K562 (cell line): Measurements from ENCODE around the gene ZC3H6. TPM values are rescaled to one million over a fixed set of nuclear protein-coding genes. Genes with fewer than 3 reads are reported as not detected.
A peak's percentile ranks its signal among the peaks of the same experiment; 100 is the strongest.
"Not testable (repeated sequence)": the region's sequence is repeated elsewhere in the genome, so short reads cannot be mapped to it uniquely, and the experiment has no call there.

Experiments
- ATAC-seq: fragments of 200-7000 bp; cut with Tn5 transposase; 3 replicates; pipeline ENCODE4 v1.9.1; 2020; ENCODE audit warnings: moderate library complexity
- BruUV-seq: library from RNA; stranded (reverse); fragments of 400-500 nt; replicated peaks from 2 replicates; lab custom pipeline; 2021; lab: Mats Ljungman, UMichigan
- CTCF ChIA-PET: fragments of 300-600 bp; formaldehyde crosslinking; extraction: SDS; loops from one replicate; lab custom pipeline; 2021; ENCODE audit warnings: low intra/inter-chr PET ratio; lab: Yijun Ruan, JAX
- POLR2A ChIA-PET: fragments of 300-600, 350-650 bp; sonication (Branson Sonifier 250); formaldehyde crosslinking; extraction: SDS; loops from one replicate; lab custom pipeline; 2021; ENCODE audit warnings: antibody characterized with exemption, inconsistent platforms; lab: Yijun Ruan, JAX
- DNase-seq, 4 experiments: peaks; one replicate each; pipeline versions ENCODE4 v3.0.0 to v3.0.0-alpha.2; 2011 to 2018; ENCODE audit warnings: low spot score in 3 of 4, mixed read lengths in 3 of 4; ENCODE audit errors: extremely low read depth in 1 of 4
- FAIRE-seq: peaks from 2 replicates; lab custom pipeline; 2011; peaks lifted over from hg19 to GRCh38; lab: Jason Lieb, UNC
- H2AFZ ChIP-seq: 2 replicates; pipeline ENCODE4 v1.6.0; 2011; ENCODE audit warnings: low read depth, low read length, control low read depth, inconsistent platforms
- H3K27ac ChIP-seq: fragments of 200-600 bp; 3 replicates; pipeline ENCODE4 v1.8.0; 2011; ENCODE audit warnings: low read depth, mild to moderate bottlenecking, control low read depth, inconsistent platforms, low read length, moderate library complexity, mixed read lengths; ENCODE audit errors: extremely low read depth
- H3K27me3 ChIP-seq, 2 experiments: fragments of 300-600 bp in 1 of 2; 2 replicates in 1 of 2; 3 replicates in 1 of 2; pipeline versions ENCODE4 v1.6.0 to v1.8.0; 2011; ENCODE audit warnings: inconsistent platforms in 2 of 2, low read length in 2 of 2, mild to moderate bottlenecking in 1 of 2, mixed read lengths in 1 of 2, moderate library complexity in 1 of 2; ENCODE audit not compliant: control insufficient read depth in 2 of 2, insufficient read depth in 2 of 2
- H3K36me3 ChIP-seq: fragments of 300-600 bp; 3 replicates; pipeline ENCODE4 v1.8.0; 2011; ENCODE audit warnings: mild to moderate bottlenecking, low read length, inconsistent platforms; ENCODE audit not compliant: control insufficient read depth, insufficient read depth
- H3K4me1 ChIP-seq, 2 experiments: fragments of 200-600 bp in 1 of 2; replicated peaks in 1 of 2; 2 replicates in 1 of 2; 3 replicates in 1 of 2; pipeline versions ENCODE4 v1.5.1 to v1.8.0; 2011; ENCODE audit warnings: inconsistent platforms in 2 of 2, low read length in 2 of 2, mild to moderate bottlenecking in 1 of 2, mixed read lengths in 1 of 2, moderate library complexity in 1 of 2; ENCODE audit not compliant: control insufficient read depth in 2 of 2, insufficient read depth in 2 of 2
- H3K4me2 ChIP-seq: 2 replicates; pipeline ENCODE4 v1.6.1; 2011; ENCODE audit warnings: low read length, control low read depth, inconsistent platforms, mixed read lengths; ENCODE audit not compliant: insufficient read depth
- H3K4me3 ChIP-seq: fragments of 200-600 bp; sonication (generic), shearing (Covaris generic); 2 replicates; pipeline ENCODE4 v1.5.1; 2016; ENCODE audit warnings: control low read depth, inconsistent platforms
- H3K79me2 ChIP-seq: fragments of 200-600 bp; 3 replicates; pipeline ENCODE4 v1.8.0; 2011; ENCODE audit warnings: low read length, inconsistent platforms; ENCODE audit not compliant: control insufficient read depth, insufficient read depth
- H3K9ac ChIP-seq, 2 experiments: 2 replicates each; pipeline versions ENCODE4 v1.6.0 to v1.6.1; 2011; ENCODE audit warnings: low read depth in 2 of 2, low read length in 2 of 2, control low read depth in 1 of 2, inconsistent platforms in 1 of 2, mild to moderate bottlenecking in 1 of 2, mixed read lengths in 1 of 2; ENCODE audit not compliant: insufficient read depth in 1 of 2
- H3K9me1 ChIP-seq: one replicate; pipeline ENCODE4 v1.6.0; 2011; ENCODE audit warnings: inconsistent platforms, mild to moderate bottlenecking, low read length, moderate library complexity; ENCODE audit not compliant: control insufficient read depth, insufficient read depth
- H3K9me3 ChIP-seq: replicated peaks from 2 replicates; pipeline ENCODE4 v1.5.1; 2011; ENCODE audit warnings: low read depth, low read length, inconsistent platforms; ENCODE audit not compliant: control insufficient read depth, insufficient read depth
- H4K20me1 ChIP-seq: replicated peaks from 2 replicates; pipeline ENCODE4 v1.6.1; 2011; ENCODE audit warnings: low read length, inconsistent platforms, mixed read lengths; ENCODE audit not compliant: control insufficient read depth, insufficient read depth
- MIER1 ChIP-seq: fragments of 450-650 bp; IDR thresholded peaks from 2 replicates; pipeline ENCODE4 v1.6.1; 2016; ENCODE audit warnings: antibody characterized with exemption, mild to moderate bottlenecking, low read depth
- POLR2A ChIP-seq: fragments of 450-650 bp; conservative IDR thresholded peaks from 2 replicates; pipeline ENCODE4 v1.6.1; 2016
- SAFB ChIP-seq: fragments of 200-400 bp; formaldehyde crosslinking; IDR thresholded peaks from 2 replicates; pipeline ENCODE4 v1.6.1; 2017; ENCODE audit warnings: low read depth, low read length, borderline replicate concordance
- WGBS: fragments of 100-300 bp; shearing (Covaris generic); methylation state at CpG from one replicate; pipeline ENCODE4 v1.1.6; 2016; ENCODE audit warnings: low coverage, mixed read lengths; ENCODE audit not compliant: insufficient coverage; ENCODE audit errors: missing lambda C conversion rate; 5-methylcytosine and 5-hydroxymethylcytosine counted together
- in situ Hi-C: fragments of 300-500 bp; cut with MboI; formaldehyde crosslinking; loops from 4 replicates; pipeline ENCODE4 v1.15.0; 2018; ENCODE audit warnings: inconsistent platforms, mixed read lengths
- intact Hi-C: fragments of 100-400 bp; cut with micrococcal nuclease; formaldehyde crosslinking; loops from 2 replicates; pipeline ENCODE4 v1.14.2; 2022
- polyA plus RNA-seq, 8 experiments: library from polyadenylated mRNA; depleted of rRNA in 4 of 8; stranded (reverse) in 5 of 8; unstranded in 3 of 8; fragments of >200 nt; fragmentation: Nextera tagmentation in 2 of 8; fragmentation: Illumina TruSeq in 1 of 8; extraction: Ambion mirVana in 2 of 8; extraction: Trizol in 1 of 8; gene quantifications; 2 replicates each; pipeline versions ENCODE4 v1.2.1 to v1.2.3, GENCODE V29; 2011 to 2014; ENCODE audit warnings: inconsistent platforms in 1 of 8, missing spikeins in 1 of 8
- total RNA-seq, 7 experiments: library from RNA; depleted of rRNA in 6 of 7; stranded (reverse); fragments of >200 nt in 6 of 7; fragmentation: Illumina TruSeq in 2 of 7; extraction: Trizol in 2 of 7; gene quantifications; 2 replicates each; pipeline versions ENCODE4 v1.2.1 to v1.2.3, GENCODE V29; 2011 to 2021; ENCODE audit warnings: low replicate concordance in 1 of 7
- TF ChIP-seq, protein P1 (sequence below): fragments of 450-650 bp; IDR thresholded peaks from 2 replicates; pipeline ENCODE4 v1.6.1; 2016; ENCODE audit warnings: missing biosample characterization, missing genetic modification characterization
- TF ChIP-seq, protein P2 (sequence below): fragments of 250-450 bp; sonication (Bioruptor Pico); IDR thresholded peaks from 2 replicates; pipeline ENCODE4 v1.5.0; 2021; ENCODE audit warnings: mild to moderate bottlenecking, borderline replicate concordance

Gene ZC3H6
- total and polyA plus RNA-seq, 9 of the 15 experiments (the other 6 are each of a cell fraction or from before 2014, with no cell fraction given), result 0.45 to 1.9 (median 1.5) TPM

DNA sequence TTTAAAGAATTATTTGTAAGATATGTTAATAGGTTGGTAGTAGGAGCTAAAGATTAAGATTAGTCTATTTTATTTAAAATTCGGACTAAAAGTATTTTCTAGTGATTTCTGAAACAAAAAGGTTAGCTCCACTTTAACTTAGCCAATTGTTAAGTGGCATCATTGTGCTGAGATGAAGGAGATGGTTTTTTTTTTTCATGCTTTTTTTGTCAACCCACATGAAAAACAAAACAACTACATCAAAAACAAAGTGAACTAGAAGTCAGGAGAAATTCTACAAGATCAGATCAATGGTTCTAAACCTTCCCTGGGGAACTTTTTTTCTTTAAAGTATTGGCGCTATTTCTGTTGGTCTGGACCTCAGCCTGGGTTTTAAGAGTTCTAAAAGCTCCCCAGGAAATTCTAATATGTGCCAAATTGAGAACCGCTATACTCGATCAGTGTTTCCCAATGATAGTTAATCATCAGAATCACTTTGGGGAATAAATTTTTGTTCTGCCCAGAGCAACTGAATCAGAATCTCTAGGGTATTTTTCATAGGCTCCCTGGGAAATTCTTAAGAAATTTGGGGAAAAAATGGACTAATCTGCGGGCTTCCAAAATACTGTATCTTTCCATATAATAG, 2.3 kb downstream of the ZC3H6 start:
- H3K9me3 ChIP-seq, result no peaks in the 10 kb centered on the region
- TF ChIP-seq POLR2A, result no peak
- TF ChIP-seq SAFB, result no peak
- TF ChIP-seq MIER1, result no peak
- TF ChIP-seq, protein P1, sequence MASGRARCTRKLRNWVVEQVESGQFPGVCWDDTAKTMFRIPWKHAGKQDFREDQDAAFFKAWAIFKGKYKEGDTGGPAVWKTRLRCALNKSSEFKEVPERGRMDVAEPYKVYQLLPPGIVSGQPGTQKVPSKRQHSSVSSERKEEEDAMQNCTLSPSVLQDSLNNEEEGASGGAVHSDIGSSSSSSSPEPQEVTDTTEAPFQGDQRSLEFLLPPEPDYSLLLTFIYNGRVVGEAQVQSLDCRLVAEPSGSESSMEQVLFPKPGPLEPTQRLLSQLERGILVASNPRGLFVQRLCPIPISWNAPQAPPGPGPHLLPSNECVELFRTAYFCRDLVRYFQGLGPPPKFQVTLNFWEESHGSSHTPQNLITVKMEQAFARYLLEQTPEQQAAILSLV (tag), result no peak
- TF ChIP-seq, protein P2, sequence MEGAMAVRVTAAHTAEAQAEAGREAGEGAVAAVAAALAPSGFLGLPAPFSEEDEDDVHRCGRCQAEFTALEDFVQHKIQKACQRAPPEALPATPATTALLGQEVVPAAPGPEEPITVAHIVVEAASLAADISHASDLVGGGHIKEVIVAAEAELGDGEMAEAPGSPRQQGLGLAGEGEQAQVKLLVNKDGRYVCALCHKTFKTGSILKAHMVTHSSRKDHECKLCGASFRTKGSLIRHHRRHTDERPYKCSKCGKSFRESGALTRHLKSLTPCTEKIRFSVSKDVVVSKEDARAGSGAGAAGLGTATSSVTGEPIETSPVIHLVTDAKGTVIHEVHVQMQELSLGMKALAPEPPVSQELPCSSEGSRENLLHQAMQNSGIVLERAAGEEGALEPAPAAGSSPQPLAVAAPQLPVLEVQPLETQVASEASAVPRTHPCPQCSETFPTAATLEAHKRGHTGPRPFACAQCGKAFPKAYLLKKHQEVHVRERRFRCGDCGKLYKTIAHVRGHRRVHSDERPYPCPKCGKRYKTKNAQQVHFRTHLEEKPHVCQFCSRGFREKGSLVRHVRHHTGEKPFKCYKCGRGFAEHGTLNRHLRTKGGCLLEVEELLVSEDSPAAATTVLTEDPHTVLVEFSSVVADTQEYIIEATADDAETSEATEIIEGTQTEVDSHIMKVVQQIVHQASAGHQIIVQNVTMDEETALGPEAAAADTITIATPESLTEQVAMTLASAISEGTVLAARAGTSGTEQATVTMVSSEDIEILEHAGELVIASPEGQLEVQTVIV, result no peak
- TF ChIP-seq, all 486 proteins: peak for 0
- peaks cover 4 to 11% of the 10 kb centered on the region in 2 experiments; a peak in 4 of 5 replicates for H3K4me1 ChIP-seq
- H3K27me3 ChIP-seq, result no peaks in the 10 kb centered on the region
- intact Hi-C loops, result loop anchor here (5.0 kb wide), 1 partner anchor 305 kb away; the partner anchor contains the start of gene CHCHD5
- peak overlapping the region in 1 of 2 experiments; percentile 98; a peak in 1 of 4 replicates for H3K9ac ChIP-seq
- no peak overlapping the region for H3K27ac ChIP-seq
- no peaks in the 10 kb centered on the region for H4K20me1 ChIP-seq
- no peak for FAIRE-seq
- POLR2A ChIA-PET, result interaction anchor here (0.8 kb wide), 1 partner anchor 9 kb away, joined by 4 read pairs; no protein-coding TSS in a partner anchor
- in situ Hi-C loops, result no loop called here
- CTCF ChIA-PET, result no interaction called here
- no TSS peak for BruUV-seq
- ATAC-seq, result no peak
- H3K79me2 ChIP-seq, result peaks cover 20% of the 10 kb centered on the region; the same call in 2 of the 3 replicates
- H3K9me1 ChIP-seq, result no peaks in the 10 kb centered on the region
- no peaks in the 10 kb centered on the region for H3K36me3 ChIP-seq
- no peak overlapping the region for H3K4me2 ChIP-seq
- 76% methylated on average over 5 of the region's 5 CpGs for WGBS
- no peak for DNase-seq
- H3K4me3 ChIP-seq, result no peak overlapping the region
- no peak overlapping the region for H2AFZ ChIP-seq

DNA sequence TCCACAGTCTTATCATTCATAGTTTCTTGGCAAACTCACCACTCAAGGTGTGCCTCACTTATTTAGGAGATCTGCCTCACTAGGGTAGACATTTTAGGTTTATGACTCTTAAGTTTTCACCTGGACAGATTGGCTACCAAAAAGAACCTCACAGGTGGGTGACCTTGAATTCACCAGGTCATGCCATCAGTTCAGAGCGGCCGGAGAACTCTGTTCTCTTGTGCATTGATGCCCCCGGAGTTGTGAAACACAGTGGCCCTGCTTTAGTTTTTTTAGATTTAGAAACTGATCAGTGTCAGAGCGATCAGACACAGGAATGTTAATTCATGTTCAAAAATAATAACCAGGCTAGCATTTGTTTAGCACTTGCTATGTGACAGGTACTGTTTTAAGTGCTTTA, 6.7 kb downstream of the ZC3H6 start:
- FAIRE-seq, H3K27ac ChIP-seq, CTCF ChIA-PET: not testable (repeated sequence)

More for the DNA sequence above, 6.7 kb downstream of the ZC3H6 start:
- H3K4me3 ChIP-seq, H3K27me3 ChIP-seq, H3K9me1 ChIP-seq, H3K4me1 ChIP-seq, H3K9me3 ChIP-seq, H2AFZ ChIP-seq, ATAC-seq, H3K36me3 ChIP-seq, BruUV-seq, H3K79me2 ChIP-seq, H4K20me1 ChIP-seq, in situ Hi-C loops, H3K9ac ChIP-seq, POLR2A ChIA-PET, intact Hi-C loops, DNase-seq, H3K4me2 ChIP-seq: not testable (repeated sequence)
- 77% methylated on average over 2 of the region's 4 CpGs for WGBS
